H9 (cell line): ENCODE data around the gene MGLL. TPM values are rescaled to one million over a fixed set of nuclear protein-coding genes. Genes with fewer than 3 reads are reported as not detected.

Source experiments
- DNase-seq: peaks from one replicate; pipeline ENCODE4 v3.0.0-alpha.2; 2017
- H2AFZ ChIP-seq: one replicate; pipeline ENCODE4 v1.6.1; 2013; ENCODE audit warnings: mild to moderate bottlenecking, low read length, control low read depth, moderate library complexity
- H2AK5ac ChIP-seq: 2 replicates; pipeline ENCODE4 v1.6.1; 2013; ENCODE audit warnings: low read length, control low read depth, mixed read lengths; ENCODE audit not compliant: insufficient read length
- H2BK120ac ChIP-seq: one replicate; pipeline ENCODE4 v1.6.1; 2013; ENCODE audit warnings: low read depth, mild to moderate bottlenecking, low read length, control low read depth, inconsistent platforms; ENCODE audit not compliant: poor library complexity, severe bottlenecking
- H2BK12ac ChIP-seq: 2 replicates; pipeline ENCODE4 v1.6.1; 2013; ENCODE audit warnings: low read length, control low read depth, mixed read lengths, low read depth; ENCODE audit not compliant: insufficient read length
- H2BK15ac ChIP-seq: 2 replicates; pipeline ENCODE4 v1.6.1; 2013; ENCODE audit warnings: low read depth, low read length, control low read depth
- H2BK20ac ChIP-seq: one replicate; pipeline ENCODE4 v1.6.1; 2013; ENCODE audit warnings: low read depth, mild to moderate bottlenecking, low read length, control low read depth, inconsistent platforms; ENCODE audit not compliant: poor library complexity, severe bottlenecking
- H2BK5ac ChIP-seq: 2 replicates; pipeline ENCODE4 v1.6.1; 2013; ENCODE audit warnings: low read length, control low read depth, mixed read lengths; ENCODE audit not compliant: insufficient read length
- H3K14ac ChIP-seq: 2 replicates; pipeline ENCODE4 v1.6.1; 2013; ENCODE audit warnings: low read length, control low read depth; ENCODE audit not compliant: insufficient read depth
- H3K18ac ChIP-seq: 2 replicates; pipeline ENCODE4 v1.6.1; 2013; ENCODE audit warnings: low read depth, mild to moderate bottlenecking, mixed read lengths, low read length, control low read depth; ENCODE audit not compliant: insufficient read length
- H3K23ac ChIP-seq: 2 replicates; pipeline ENCODE4 v1.6.1; 2013; ENCODE audit warnings: low read length, control low read depth, mixed read lengths, low read depth; ENCODE audit not compliant: insufficient read length
- H3K23me2 ChIP-seq: 2 replicates; pipeline ENCODE4 v1.6.1; 2013; ENCODE audit warnings: low read depth, mild to moderate bottlenecking, mixed read lengths, low read length, control low read depth; ENCODE audit not compliant: insufficient read length, poor library complexity, severe bottlenecking
- H3K27ac ChIP-seq: 2 replicates; pipeline ENCODE4 v1.5.1; 2013; ENCODE audit warnings: low read length, control low read depth, mixed read lengths, low read depth; ENCODE audit not compliant: insufficient read length
- H3K27me3 ChIP-seq: 2 replicates; pipeline ENCODE4 v1.6.1; 2013; ENCODE audit warnings: low read length, control low read depth, inconsistent platforms; ENCODE audit not compliant: insufficient read depth
- H3K4ac ChIP-seq: 2 replicates; pipeline ENCODE4 v1.6.1; 2013; ENCODE audit warnings: low read depth, mild to moderate bottlenecking, control low read depth, inconsistent platforms, low read length, moderate library complexity
- H3K4me1 ChIP-seq: 2 replicates; pipeline ENCODE4 v1.6.1; 2013; ENCODE audit warnings: low read length, control low read depth, inconsistent platforms; ENCODE audit not compliant: insufficient read depth
- H3K4me2 ChIP-seq: 2 replicates; pipeline ENCODE4 v1.6.1; 2013; ENCODE audit warnings: low read length, control low read depth, mixed read lengths; ENCODE audit not compliant: insufficient read length, insufficient read depth
- H3K56ac ChIP-seq: 2 replicates; pipeline ENCODE4 v1.6.1; 2013; ENCODE audit warnings: low read depth, mild to moderate bottlenecking, mixed read lengths, low read length, control low read depth; ENCODE audit not compliant: insufficient read length
- H3K79me1 ChIP-seq: 2 replicates; pipeline ENCODE4 v1.6.1; 2013; ENCODE audit warnings: low read depth, mild to moderate bottlenecking, moderate library complexity, low read length, control low read depth, inconsistent platforms; ENCODE audit not compliant: insufficient read depth, poor library complexity, severe bottlenecking
- H3K79me2 ChIP-seq: 2 replicates; pipeline ENCODE4 v1.6.1; 2013; ENCODE audit warnings: low read length, control low read depth, inconsistent platforms; ENCODE audit not compliant: insufficient read depth
- H3K9ac ChIP-seq: 2 replicates; pipeline ENCODE4 v1.6.1; 2013; ENCODE audit warnings: low read length, control low read depth, mixed read lengths; ENCODE audit not compliant: insufficient read length; ENCODE audit errors: extremely low read depth
- H3K9me3 ChIP-seq: one replicate; pipeline ENCODE4 v1.6.1; 2013; ENCODE audit warnings: low read depth, low read length, inconsistent platforms; ENCODE audit not compliant: control insufficient read depth
- H3T11ph ChIP-seq: one replicate; pipeline ENCODE4 v1.6.1; 2013; ENCODE audit warnings: mild to moderate bottlenecking, low read length, control low read depth, inconsistent platforms
- H4K20me1 ChIP-seq: one replicate; pipeline ENCODE4 v1.6.1; 2013; ENCODE audit not compliant: control insufficient read depth, insufficient read length, insufficient read depth
- H4K5ac ChIP-seq: 2 replicates; pipeline ENCODE4 v1.6.1; 2013; ENCODE audit warnings: low read depth, mild to moderate bottlenecking, mixed read lengths, low read length, control low read depth; ENCODE audit not compliant: insufficient read length
- H4K8ac ChIP-seq: replicated peaks from 2 replicates; pipeline ENCODE4 v1.6.1; 2013; ENCODE audit warnings: low read length, control low read depth, mixed read lengths, low read depth; ENCODE audit not compliant: insufficient read length
- H4K91ac ChIP-seq: 2 replicates; pipeline ENCODE4 v1.6.1; 2013; ENCODE audit warnings: low read depth, mild to moderate bottlenecking, moderate library complexity, mixed read lengths, low read length, control low read depth; ENCODE audit not compliant: insufficient read length
- H3K27ac Mint-ChIP-seq, 3 experiments: 2 replicates in 2 of 3; 3 replicates in 1 of 3; pipeline ENCODE4 v1.8.0; 2020 to 2021; ENCODE audit warnings: mixed read lengths in 3 of 3, mild to moderate bottlenecking in 1 of 3, moderate library complexity in 1 of 3
- H3K27me3 Mint-ChIP-seq: 2 replicates; pipeline ENCODE4 v1.8.0; 2021; ENCODE audit warnings: low read depth, mild to moderate bottlenecking, moderate library complexity, mixed read lengths
- H3K36me3 Mint-ChIP-seq, 3 experiments: 2 replicates in 2 of 3; 3 replicates in 1 of 3; pipeline ENCODE4 v1.8.0; 2020 to 2021; ENCODE audit warnings: low read depth in 3 of 3, mixed read lengths in 3 of 3; ENCODE audit not compliant: insufficient read depth in 1 of 3
- H3K4me1 Mint-ChIP-seq, 2 experiments: 2 replicates each; pipeline ENCODE4 v1.8.0; 2020; ENCODE audit warnings: mixed read lengths in 2 of 2
- H3K4me3 Mint-ChIP-seq, 2 experiments: 2 replicates in 1 of 2; 3 replicates in 1 of 2; pipeline ENCODE4 v1.8.0; 2020 to 2021; ENCODE audit warnings: mild to moderate bottlenecking in 2 of 2, mixed read lengths in 2 of 2, moderate library complexity in 1 of 2
- H3K9me3 Mint-ChIP-seq, 2 experiments: 2 replicates in 1 of 2; 3 replicates in 1 of 2; pipeline ENCODE4 v1.8.0; 2020; ENCODE audit warnings: mild to moderate bottlenecking in 2 of 2, mixed read lengths in 2 of 2, moderate library complexity in 1 of 2
- WGBS: extraction: QIAGEN DNeasy Blood & Tissue Kit; methylation state at CpG from one replicate; pipeline ENCODE4 v1.1.7; 2013; ENCODE audit warnings: missing lambda C conversion rate, low lambda C conversion rate, mixed read lengths; ENCODE audit not compliant: insufficient read length; ENCODE audit errors: extremely low coverage; 5-methylcytosine and 5-hydroxymethylcytosine counted together
- total RNA-seq: library from RNA; stranded (reverse); gene quantifications from 2 replicates; pipeline ENCODE4 v1.2.1, GENCODE V29; 2021
- TF ChIP-seq, protein P1 (sequence below): fragments of 200-600 bp; sonication (generic); conservative IDR thresholded peaks from 3 replicates; pipeline ENCODE4 v1.8.0; 2021; ENCODE audit warnings: antibody characterized with exemption, mild to moderate bottlenecking

Gene MGLL
- total RNA-seq, 1 experiment from 2014 or later, result 0.11 TPM

DNA sequence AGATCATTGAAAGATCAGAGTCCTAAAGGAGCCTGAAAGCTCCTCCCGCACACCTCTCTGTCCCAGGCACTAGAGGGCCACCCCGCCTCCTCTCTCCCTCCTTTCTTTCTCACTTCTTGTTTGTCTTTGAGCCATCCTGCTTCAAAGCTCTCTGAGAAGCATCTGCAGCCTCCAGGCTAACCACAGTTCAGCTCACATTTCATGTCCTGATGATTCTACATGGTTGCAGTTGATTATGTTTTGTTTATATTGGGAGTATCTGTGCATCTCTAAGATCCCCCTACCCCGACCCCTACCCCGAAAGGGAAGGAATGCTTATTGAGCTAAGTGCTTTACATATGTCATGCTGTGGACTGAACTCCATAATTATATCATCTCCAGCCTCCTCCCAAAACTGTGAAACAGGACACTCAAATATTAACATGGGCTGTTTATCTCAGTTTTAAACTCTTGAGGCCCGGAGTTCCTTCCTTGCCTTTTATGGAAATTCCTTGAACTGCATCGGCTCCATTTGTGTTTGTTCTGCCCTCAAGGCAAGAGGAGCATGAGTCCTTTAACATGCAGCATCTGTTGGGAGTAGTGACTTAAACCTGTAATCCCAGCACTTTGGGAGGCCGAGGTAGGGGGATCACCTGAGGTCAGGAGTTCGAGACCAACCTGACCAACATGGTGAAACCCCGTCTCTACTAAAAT is 30.9 kb downstream of the MGLL start:
- Histone ChIP-seq H2BK12ac (no peak overlapping the region), H3K4me1 (no peaks in the 10 kb centered on the region), H2BK120ac (no peak overlapping the region), H3K4ac (no peak overlapping the region), H4K91ac (no peak overlapping the region), H4K8ac (no peak overlapping the region), H2BK5ac (no peak overlapping the region), H3K4me2 (no peak overlapping the region), H3K9ac (no peak overlapping the region), H3K18ac (no peak overlapping the region), H3K56ac (no peak overlapping the region), H3K9me3 (no peaks in the 10 kb centered on the region), H3K23me2 (no peaks in the 10 kb centered on the region), H3T11ph (no peak overlapping the region), H2BK20ac (no peak overlapping the region), H3K23ac (no peak overlapping the region), H3K27me3 (no peaks in the 10 kb centered on the region), H3K27ac (no peak overlapping the region), H4K5ac (no peak overlapping the region), H2BK15ac (no peak overlapping the region), H3K79me1 (no peaks in the 10 kb centered on the region), H2AFZ (no peak overlapping the region), H2AK5ac (no peak overlapping the region), H3K79me2 (no peaks in the 10 kb centered on the region), H4K20me1 (no peaks in the 10 kb centered on the region), H3K14ac (no peak overlapping the region)
- Mint-ChIP-seq H3K36me3 (no peaks in the 10 kb centered on the region), H3K27me3 (peaks cover 1% of the 10 kb centered on the region; the same call in 1 of the 2 replicates), H3K9me3 (no peaks in the 10 kb centered on the region; a peak in 1 of 5 replicates), H3K4me1 (peaks cover 9 to 12% of the 10 kb centered on the region in 2 experiments), H3K27ac (peak overlapping the region in 1 of 3 experiments; percentile 80; a peak in 2 of 7 replicates), H3K4me3 (no peak overlapping the region; a peak in 1 of 5 replicates)
- DNase-seq, result peak; percentile 62
- TF ChIP-seq, protein P1, sequence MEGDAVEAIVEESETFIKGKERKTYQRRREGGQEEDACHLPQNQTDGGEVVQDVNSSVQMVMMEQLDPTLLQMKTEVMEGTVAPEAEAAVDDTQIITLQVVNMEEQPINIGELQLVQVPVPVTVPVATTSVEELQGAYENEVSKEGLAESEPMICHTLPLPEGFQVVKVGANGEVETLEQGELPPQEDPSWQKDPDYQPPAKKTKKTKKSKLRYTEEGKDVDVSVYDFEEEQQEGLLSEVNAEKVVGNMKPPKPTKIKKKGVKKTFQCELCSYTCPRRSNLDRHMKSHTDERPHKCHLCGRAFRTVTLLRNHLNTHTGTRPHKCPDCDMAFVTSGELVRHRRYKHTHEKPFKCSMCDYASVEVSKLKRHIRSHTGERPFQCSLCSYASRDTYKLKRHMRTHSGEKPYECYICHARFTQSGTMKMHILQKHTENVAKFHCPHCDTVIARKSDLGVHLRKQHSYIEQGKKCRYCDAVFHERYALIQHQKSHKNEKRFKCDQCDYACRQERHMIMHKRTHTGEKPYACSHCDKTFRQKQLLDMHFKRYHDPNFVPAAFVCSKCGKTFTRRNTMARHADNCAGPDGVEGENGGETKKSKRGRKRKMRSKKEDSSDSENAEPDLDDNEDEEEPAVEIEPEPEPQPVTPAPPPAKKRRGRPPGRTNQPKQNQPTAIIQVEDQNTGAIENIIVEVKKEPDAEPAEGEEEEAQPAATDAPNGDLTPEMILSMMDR, result peak; percentile 59
- no CpG with 5 or more reads among the region's 9 CpGs for WGBS
